Natural killer cell (primary cell): ENCODE measurements around the gene YBX2. TPM values are rescaled to one million over a fixed set of nuclear protein-coding genes. Genes with fewer than 3 reads are reported as not detected.
A peak's percentile ranks its signal among the peaks of the same experiment; 100 is the strongest.

ENCODE experiments used
- ATAC-seq, 3 donors: fragments of 150-1000 bp in 2 of 3; fragments of 200-7000 bp in 1 of 3; cut with Tn5 transposase; 1 replicate in 1 of 3; 2 replicates in 2 of 3; pipeline ENCODE4 v1.10.0; 2021; ENCODE audit warnings: mild to moderate bottlenecking in 2 of 3, moderate library complexity in 2 of 3
- DNase-seq, 2 donors: peaks; one replicate each; pipeline versions ENCODE4 v3.0.0 to v3.0.0-alpha.2; 2013 to 2021; ENCODE audit warnings: mixed read lengths in 1 of 2
- H3K27ac ChIP-seq: one replicate; pipeline ENCODE4 v1.5.1; 2013; ENCODE audit warnings: mild to moderate bottlenecking, low read length
- H3K27me3 ChIP-seq: one replicate; pipeline ENCODE4 v1.6.1; 2013; ENCODE audit warnings: low read length; ENCODE audit not compliant: control insufficient read depth, insufficient read depth
- H3K36me3 ChIP-seq: one replicate; pipeline ENCODE4 v1.6.1; 2013; ENCODE audit warnings: low read length; ENCODE audit not compliant: control insufficient read depth, insufficient read depth
- H3K4me1 ChIP-seq: one replicate; pipeline ENCODE4 v1.6.1; 2013; ENCODE audit warnings: low read length; ENCODE audit not compliant: control insufficient read depth, insufficient read depth
- H3K4me3 ChIP-seq: one replicate; pipeline ENCODE4 v1.5.1; 2013; ENCODE audit warnings: low read length
- H3K9me3 ChIP-seq: one replicate; pipeline ENCODE4 v1.6.1; 2013; ENCODE audit warnings: low read length; ENCODE audit not compliant: control insufficient read depth, insufficient read depth
- H3K27ac Mint-ChIP-seq, 2 donors: one replicate each; pipeline ENCODE4 v1.8.0; 2022; ENCODE audit warnings: mild to moderate bottlenecking in 2 of 2, mixed read lengths in 2 of 2, moderate library complexity in 1 of 2
- H3K27me3 Mint-ChIP-seq, 2 donors: one replicate each; pipeline ENCODE4 v1.8.0; 2022; ENCODE audit warnings: low read depth in 2 of 2, mixed read lengths in 2 of 2
- H3K36me3 Mint-ChIP-seq: one replicate; pipeline ENCODE4 v1.8.0; 2022; ENCODE audit warnings: mixed read lengths
- H3K4me1 Mint-ChIP-seq, 2 donors: one replicate each; pipeline ENCODE4 v1.8.0; 2022; ENCODE audit warnings: mixed read lengths in 2 of 2
- H3K4me3 Mint-ChIP-seq: one replicate; pipeline ENCODE4 v1.8.0; 2022; ENCODE audit warnings: mild to moderate bottlenecking, moderate library complexity, mixed read lengths
- H3K9me3 Mint-ChIP-seq, 2 donors: one replicate each; pipeline ENCODE4 v1.8.0; 2022; ENCODE audit warnings: mixed read lengths in 2 of 2
- CTCF ChIP-seq: fragments of 200-600 bp; IDR thresholded peaks from one replicate; pipeline ENCODE4 v1.8.0; 2022; ENCODE audit warnings: antibody characterized with exemption
- WGBS: methylation state at CpG from one replicate; pipeline ENCODE4 v1.1.7; 2013; ENCODE audit warnings: missing lambda C conversion rate; ENCODE audit not compliant: insufficient coverage; 5-methylcytosine and 5-hydroxymethylcytosine counted together
- intact Hi-C: fragments of 100-400 bp; cut with micrococcal nuclease; formaldehyde crosslinking; loops from one replicate; pipeline ENCODE4 v1.14.2; 2022
- total RNA-seq, 4 donors: library from RNA; stranded (reverse); fragments of 120-200 nt in 1 of 4; gene quantifications; one replicate each; pipeline versions ENCODE4 v1.2.3 to v1.2.4, GENCODE V29; 2013 to 2022

YBX2 gene
- total RNA-seq, 3 donors from 2014 or later (not counting 1 experiment from before 2014, with no cell fraction given), result 0.05 TPM; not detected in 2

- peaks cover 28% of the 10 kb centered on the region for H3K4me1 ChIP-seq
- Mint-ChIP-seq H3K27me3 (peaks cover 13 to 21% of the 10 kb centered on the region in 2 donors), H3K4me3 (peak overlapping the region; percentile 66), H3K4me1 (peaks cover 19 to 24% of the 10 kb centered on the region in 2 donors), H3K27ac (no peak overlapping the region), H3K36me3 (no peaks in the 10 kb centered on the region), H3K9me3 (no peaks in the 10 kb centered on the region)
- peaks cover 18% of the 10 kb centered on the region for H3K27me3 ChIP-seq
- H3K27ac ChIP-seq, result no peak overlapping the region
- no peak for ATAC-seq
- DNase-seq, result no peak
- no peaks in the 10 kb centered on the region for H3K9me3 ChIP-seq
- 94% methylated on average over 11 of the region's 11 CpGs for WGBS
- intact Hi-C loops, result loop anchor here (5.0 kb wide), 1 partner anchor 246 kb away; no protein-coding TSS in a partner anchor
- no peak for TF ChIP-seq CTCF
- no peak overlapping the region for H3K4me3 ChIP-seq
- no peaks in the 10 kb centered on the region for H3K36me3 ChIP-seq
These were observed 1.3 kb downstream of the YBX2 start for GRCh38 chr17:7293159-7293558.

GRCh38 chr17:7292729-7293128 lies 1.7 kb downstream of the YBX2 start:
- no peaks in the 10 kb centered on the region for H3K9me3 Mint-ChIP-seq
- H3K4me3 Mint-ChIP-seq, result no peak overlapping the region
- Histone ChIP-seq H3K27ac (no peak overlapping the region), H3K4me1 (peaks cover 28% of the 10 kb centered on the region), H3K9me3 (no peaks in the 10 kb centered on the region), H3K27me3 (peaks cover 18% of the 10 kb centered on the region), H3K4me3 (no peak overlapping the region), H3K36me3 (no peaks in the 10 kb centered on the region)
- no peak overlapping the region for H3K27ac Mint-ChIP-seq
- H3K4me1 Mint-ChIP-seq, result peaks cover 19 to 24% of the 10 kb centered on the region in 2 donors
- DNase-seq (no peak), ATAC-seq (no peak)
- whole genome bisulfite sequencing, result 49% methylated on average over 6 of the region's 6 CpGs
- no peaks in the 10 kb centered on the region for H3K36me3 Mint-ChIP-seq
- H3K27me3 Mint-ChIP-seq, result peaks cover 17 to 25% of the 10 kb centered on the region in 2 donors
- TF ChIP-seq CTCF, result no peak
- intact Hi-C loops, result loop anchor here (5.0 kb wide), 1 partner anchor 245 kb away; no protein-coding TSS in a partner anchor

- peaks cover 28% of the 10 kb centered on the region for H3K4me1 ChIP-seq
- H3K27me3 ChIP-seq, result peaks cover 18% of the 10 kb centered on the region
- H3K36me3 ChIP-seq, result no peaks in the 10 kb centered on the region
- no peak overlapping the region for H3K4me3 ChIP-seq
- ATAC-seq, result no peak
- intact Hi-C loops, result loop anchor here (5.0 kb wide), 1 partner anchor 245 kb away; no protein-coding TSS in a partner anchor
- H3K4me3 Mint-ChIP-seq, result no peak overlapping the region
- no peaks in the 10 kb centered on the region for H3K36me3 Mint-ChIP-seq
- peaks cover 23 to 29% of the 10 kb centered on the region in 2 donors for H3K27me3 Mint-ChIP-seq
- WGBS, result 95% methylated on average over 2 of the region's 2 CpGs
- H3K27ac ChIP-seq, result no peak overlapping the region
- H3K9me3 Mint-ChIP-seq, result no peaks in the 10 kb centered on the region
- H3K4me1 Mint-ChIP-seq, result peaks cover 19 to 24% of the 10 kb centered on the region in 2 donors
- no peak for DNase-seq
- TF ChIP-seq CTCF, result no peak
- H3K27ac Mint-ChIP-seq, result no peak overlapping the region
- H3K9me3 ChIP-seq, result no peaks in the 10 kb centered on the region
These were observed 2.2 kb downstream of the YBX2 start for GRCh38 chr17:7292194-7292593.

- Histone ChIP-seq H3K4me3 (no peak overlapping the region), H3K27ac (no peak overlapping the region), H3K36me3 (no peaks in the 10 kb centered on the region), H3K4me1 (peaks cover 17% of the 10 kb centered on the region), H3K27me3 (peaks cover 22% of the 10 kb centered on the region), H3K9me3 (no peaks in the 10 kb centered on the region)
- Mint-ChIP-seq H3K27ac (no peak overlapping the region), H3K4me3 (no peak overlapping the region), H3K4me1 (peaks cover 8 to 14% of the 10 kb centered on the region in 2 donors), H3K27me3 (peaks cover 30% of the 10 kb centered on the region in 2 donors), H3K36me3 (no peaks in the 10 kb centered on the region), H3K9me3 (no peaks in the 10 kb centered on the region)
- WGBS, result 91% methylated on average over 11 of the region's 11 CpGs
- no peak for TF ChIP-seq CTCF
- no peak for DNase-seq
- no peak for ATAC-seq
- intact Hi-C loops, result loop anchor here (5.0 kb wide), 1 partner anchor 243 kb away; no protein-coding TSS in a partner anchor
These were observed 3.8 kb downstream of the YBX2 start for GRCh38 chr17:7290685-7291084.
